HG02763 (cell line): ENCODE results near the gene ANKRD1.

Source experiments
- ATAC-seq: cut with Tn5 transposase; IDR thresholded peaks from one replicate; pipeline ENCODE4 v1.9.1; 2021; ENCODE audit warnings: mild to moderate bottlenecking, moderate library complexity; ENCODE audit not compliant: unreplicated experiment

ANKRD1 gene

GRCh38 chr10:90936276-90936659, 15.4 kb upstream of the ANKRD1 start:
- no peak for ATAC-seq

GRCh38 chr10:90935581-90936275, 14.8 kb upstream of the ANKRD1 start:
- ATAC-seq, result no peak

- ATAC-seq, result no peak
Observed at GRCh38 chr10:90930971-90931871, 10.3 kb upstream of the ANKRD1 start.

- no peak for ATAC-seq
Observed at GRCh38 chr10:90930070-90930837, 9.4 kb upstream of the ANKRD1 start.

- no peak for ATAC-seq
Observed at GRCh38 chr10:90929179-90929578, 8.3 kb upstream of the ANKRD1 start.

GRCh38 chr10:90927293-90927692, 6.4 kb upstream of the ANKRD1 start:
- ATAC-seq, result no peak

- no peak for ATAC-seq
Observed at GRCh38 chr10:90925079-90926029, 4.5 kb upstream of the ANKRD1 start.

GRCh38 chr10:90924552-90924951, 3.7 kb upstream of the ANKRD1 start:
- ATAC-seq, result no peak

GRCh38 chr10:90923111-90923731, 2.3 kb upstream of the ANKRD1 start:
- no peak for ATAC-seq

GRCh38 chr10:90921906-90922305, 1.0 kb upstream of the ANKRD1 start:
- no peak for ATAC-seq

GRCh38 chr10:90919683-90920574, 958 bp downstream of the ANKRD1 start:
- no peak for ATAC-seq

- ATAC-seq, result no peak
Observed at GRCh38 chr10:90917968-90918318, 2.9 kb downstream of the ANKRD1 start.

GRCh38 chr10:90917238-90917967, 3.5 kb downstream of the ANKRD1 start:
- no peak for ATAC-seq

- ATAC-seq, result no peak
Observed at GRCh38 chr10:90916392-90917237, 4.3 kb downstream of the ANKRD1 start.

- no peak for ATAC-seq
Observed at GRCh38 chr10:90915766-90916075, 5.2 kb downstream of the ANKRD1 start.

- no peak for ATAC-seq
Observed at GRCh38 chr10:90914992-90915765, 5.7 kb downstream of the ANKRD1 start.
